ENCODE data around the gene TES.

The TES gene

GRCh38 chr7:116210345-116211005, at the start of gene TES:
Gene TES, plus strand, starts transcription at chr7:116210539. Its CDS starts 169 bp downstream, at chr7:116210708.
- H3K27me3 ChIP-seq (replicated peaks) = no peaks in the 10 kb centered on the region
- no peaks in the 10 kb centered on the region for H3K36me3 ChIP-seq (replicated peaks)
- no peak for DNase-seq
- peak within 1 kb of the TSS; percentile 89 for H3K4me3 ChIP-seq (ENCODE audit: low read depth, low read length)
- no peak for TF ChIP-seq CTCF (IDR thresholded peaks at IDR 0.05; ENCODE audit: low read depth, low read length, missing control alignments)
- peak within 1 kb of the TSS; percentile 95 for H3K27ac ChIP-seq
- in situ Hi-C loops (cut with HindIII; ENCODE audit: low pct_ligation_motif_present, low sequenced_read_pairs) = no loop called here

GRCh38 chr7:116161728-116162127, 48.6 kb upstream of the TES start:
- no peak for TF ChIP-seq CTCF (IDR thresholded peaks at IDR 0.05; ENCODE audit: low read depth, low read length, missing control alignments)
- H3K4me3 ChIP-seq (ENCODE audit: low read depth, low read length) = no peak overlapping the region
- no peaks in the 10 kb centered on the region for H3K36me3 ChIP-seq (replicated peaks)
- no peaks in the 10 kb centered on the region for H3K27me3 ChIP-seq (replicated peaks)
- in situ Hi-C loops (cut with HindIII; ENCODE audit: low pct_ligation_motif_present, low sequenced_read_pairs) = no loop called here
- no peak for DNase-seq
- H3K27ac ChIP-seq = no peak overlapping the region

GRCh38 chr7:116162254-116162653, 48.1 kb upstream of the TES start:
- Histone ChIP-seq H3K27me3 (replicated peaks) (no peaks in the 10 kb centered on the region), H3K36me3 (replicated peaks) (no peaks in the 10 kb centered on the region), H3K4me3 (ENCODE audit: low read depth, low read length) (no peak overlapping the region), H3K27ac (no peak overlapping the region)
- in situ Hi-C loops (cut with HindIII; ENCODE audit: low pct_ligation_motif_present, low sequenced_read_pairs) = no loop called here
- TF ChIP-seq CTCF (IDR thresholded peaks at IDR 0.05; ENCODE audit: low read depth, low read length, missing control alignments) = no peak
- no peak for DNase-seq

- Histone ChIP-seq H3K4me3 (ENCODE audit: low read depth, low read length) (no peak overlapping the region), H3K27ac (no peak overlapping the region), H3K27me3 (replicated peaks) (no peaks in the 10 kb centered on the region), H3K36me3 (replicated peaks) (no peaks in the 10 kb centered on the region)
- peak; percentile 12 for TF ChIP-seq CTCF (IDR thresholded peaks at IDR 0.05; ENCODE audit: low read depth, low read length, missing control alignments)
- in situ Hi-C loops (cut with HindIII; ENCODE audit: low pct_ligation_motif_present, low sequenced_read_pairs) = no loop called here
- no peak for DNase-seq
These were observed 47.3 kb upstream of the TES start for GRCh38 chr7:116162992-116163391.

- in situ Hi-C loops (cut with HindIII; ENCODE audit: low pct_ligation_motif_present, low sequenced_read_pairs) = no loop called here
- Histone ChIP-seq H3K4me3 (ENCODE audit: low read depth, low read length) (no peak overlapping the region), H3K27me3 (replicated peaks) (no peaks in the 10 kb centered on the region), H3K27ac (no peak overlapping the region), H3K36me3 (replicated peaks) (no peaks in the 10 kb centered on the region)
- no peak for DNase-seq
- no peak for TF ChIP-seq CTCF (IDR thresholded peaks at IDR 0.05; ENCODE audit: low read depth, low read length, missing control alignments)
These were observed 45.6 kb upstream of the TES start for GRCh38 chr7:116164552-116165306.

Data from brain microvascular endothelial cell (primary cell).